ENCODE results near the gene ZMYND8.
"Not testable (repeated sequence)": the region's sequence is repeated elsewhere in the genome, so short reads cannot be mapped to it uniquely, and the experiment has no call there.

Gene ZMYND8

DNA sequence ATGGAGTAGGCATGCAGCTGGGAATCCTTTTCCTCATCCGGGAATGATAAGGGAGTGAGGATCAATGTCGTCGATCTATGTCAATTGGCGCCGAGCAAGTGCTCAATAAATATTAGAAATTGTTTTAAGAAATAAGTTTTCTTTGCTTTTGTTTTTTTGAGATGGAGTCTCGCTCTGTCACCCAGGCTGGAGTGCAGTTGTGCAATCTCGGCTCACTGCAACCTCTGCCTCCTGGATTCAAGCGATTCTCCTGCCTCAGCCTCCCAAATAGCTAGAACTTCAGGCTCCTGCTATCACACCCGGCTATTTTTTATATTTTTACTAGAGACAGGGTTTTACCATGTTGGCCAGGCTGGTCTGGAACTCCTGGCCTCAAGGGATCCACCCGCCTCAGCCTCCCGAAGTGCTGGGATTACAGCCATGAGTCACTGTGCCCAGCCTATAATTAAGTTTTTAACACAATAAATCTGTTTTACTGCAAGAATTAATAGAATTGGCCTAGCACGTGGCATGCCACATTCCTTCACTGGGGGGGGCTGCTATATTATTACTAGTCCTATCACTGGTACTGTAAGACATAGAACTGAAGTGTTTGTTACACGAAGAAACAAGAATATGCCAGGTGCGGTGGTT, 92.2 kb downstream of the ZMYND8 start:
- Mint-ChIP-seq H3K36me3 (peaks cover 21% of the 10 kb centered on the region), H3K4me1 (peaks cover 52% of the 10 kb centered on the region), H3K27ac (peak overlapping the region; percentile 84), H3K4me3 (peak overlapping the region; percentile 71)
- not testable (repeated sequence) for ATAC-seq (ENCODE audit: low read depth); DNase-seq (ENCODE audit: low spot score in 2 of 2); H3K27me3 Mint-ChIP-seq; H3K9me3 Mint-ChIP-seq

DNA sequence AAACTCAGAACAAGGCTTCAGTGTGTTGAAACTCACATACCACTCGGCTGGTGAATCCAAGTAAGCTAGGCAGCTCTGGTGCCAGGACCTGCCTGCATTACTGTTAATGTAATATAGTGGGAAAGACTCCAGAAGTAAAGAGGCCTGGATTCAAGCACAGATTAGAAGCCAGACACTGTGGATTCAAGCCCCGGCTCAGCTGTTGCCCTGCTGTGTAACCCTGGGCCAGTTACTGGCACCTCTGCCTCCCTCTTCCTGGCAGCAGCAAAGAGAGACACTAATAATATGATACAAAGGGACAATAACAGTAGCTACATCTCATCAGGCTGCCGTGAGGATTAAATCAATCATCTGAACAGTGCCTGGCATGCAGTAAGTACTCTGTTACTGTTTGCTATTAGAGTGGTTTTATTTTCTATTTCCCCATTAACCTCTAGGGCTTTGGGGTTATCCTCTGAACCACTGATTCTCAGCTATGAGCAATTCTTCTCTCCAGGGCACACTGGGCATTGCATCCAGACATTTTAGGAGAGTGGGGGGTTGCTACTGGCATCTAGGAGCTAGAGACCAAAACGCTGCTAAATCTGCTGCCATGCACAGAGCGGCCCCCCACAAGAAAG, 92.9 kb downstream of the ZMYND8 start:
- Mint-ChIP-seq H3K9me3 (no peaks in the 10 kb centered on the region), H3K27me3 (no peaks in the 10 kb centered on the region), H3K4me1 (peaks cover 58% of the 10 kb centered on the region), H3K4me3 (peak overlapping the region; percentile 71), H3K27ac (peak overlapping the region; percentile 84), H3K36me3 (peaks cover 24% of the 10 kb centered on the region)
- no peak for DNase-seq (ENCODE audit: low spot score in 2 of 2)
- peak; percentile 35 for ATAC-seq (ENCODE audit: low read depth)

DNA sequence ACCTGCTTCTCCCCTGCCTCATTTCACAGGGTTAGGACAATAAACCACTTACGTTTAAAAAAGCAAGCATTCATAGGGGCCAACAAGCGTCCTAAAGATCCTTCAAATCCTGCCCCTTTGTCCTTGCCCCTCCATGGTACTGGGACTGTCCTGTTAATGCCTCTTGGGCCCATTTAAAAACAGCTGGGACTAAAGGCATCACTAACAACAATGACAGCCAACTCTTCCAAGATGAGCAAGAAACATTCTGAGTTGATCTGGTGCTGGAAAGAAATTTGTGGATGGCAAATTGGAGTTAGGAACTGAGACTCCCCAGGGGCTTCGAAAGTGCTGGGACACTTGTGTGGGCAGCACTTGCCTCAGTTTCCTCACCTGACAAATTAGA, 93.4 kb downstream of the ZMYND8 start:
- no peaks in the 10 kb centered on the region for H3K9me3 Mint-ChIP-seq
- peak overlapping the region; percentile 71 for H3K4me3 Mint-ChIP-seq
- ATAC-seq (ENCODE audit: low read depth) (no peak), DNase-seq (ENCODE audit: low spot score in 2 of 2) (no peak)
- H3K4me1 Mint-ChIP-seq = peaks cover 59% of the 10 kb centered on the region
- H3K36me3 Mint-ChIP-seq = peaks cover 24% of the 10 kb centered on the region
- H3K27ac Mint-ChIP-seq = peak overlapping the region; percentile 84
- H3K27me3 Mint-ChIP-seq = no peaks in the 10 kb centered on the region

DNA sequence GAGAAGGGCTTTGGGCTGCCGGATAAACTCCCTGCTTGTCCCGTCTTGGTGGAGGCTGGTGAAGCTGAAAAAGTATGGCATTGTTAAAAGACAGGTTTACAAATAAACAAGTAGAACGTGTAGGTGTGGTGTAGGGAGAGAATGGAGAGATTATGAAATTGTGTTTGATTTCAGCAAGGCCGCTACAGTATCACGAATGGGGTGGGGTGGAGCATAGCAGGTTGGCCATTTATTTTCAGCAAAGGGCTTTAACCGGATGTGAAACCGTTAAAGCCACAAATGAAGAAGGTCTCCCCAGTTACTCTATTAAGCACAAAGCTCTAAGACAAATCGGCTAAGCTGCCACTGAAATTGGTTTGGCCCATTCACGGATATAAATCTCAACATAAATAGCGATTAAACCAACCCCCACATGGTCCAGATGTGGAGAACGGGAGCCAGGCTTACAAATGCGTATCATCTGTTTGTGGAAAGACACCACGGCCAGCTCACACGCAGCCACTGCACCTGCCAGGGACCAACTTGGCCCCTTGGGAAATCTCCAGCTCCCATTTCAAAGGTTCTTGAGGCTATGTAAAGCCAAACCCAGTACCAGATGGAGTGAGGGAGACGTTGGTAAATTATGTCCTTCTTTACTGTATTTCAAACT, 94.0 kb downstream of the ZMYND8 start:
- peak; percentile 82 for ATAC-seq (ENCODE audit: low read depth)
- Mint-ChIP-seq H3K4me3 (peak overlapping the region; percentile 71), H3K36me3 (peaks cover 22% of the 10 kb centered on the region), H3K9me3 (no peaks in the 10 kb centered on the region), H3K27ac (peak overlapping the region; percentile 84), H3K4me1 (peaks cover 58% of the 10 kb centered on the region), H3K27me3 (no peaks in the 10 kb centered on the region)
- DNase-seq (ENCODE audit: low spot score in 2 of 2) = peak; percentile 45 to 52

DNA sequence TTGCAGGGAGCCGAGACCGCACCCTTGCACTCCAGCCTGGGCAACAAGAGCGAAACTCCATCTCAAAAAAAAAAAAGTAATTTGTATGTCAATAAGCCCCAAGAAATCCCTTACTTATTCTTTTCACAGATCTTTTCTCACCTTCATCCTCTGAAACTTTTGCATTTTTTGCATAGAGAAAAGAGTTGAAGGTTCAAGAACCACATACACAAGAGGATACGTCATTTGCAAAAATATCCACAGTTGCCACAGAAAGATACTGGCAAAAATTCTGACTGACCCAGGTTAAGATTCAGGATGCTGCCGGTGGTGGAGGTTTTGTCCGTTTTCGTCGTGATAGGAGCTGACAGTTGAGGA, 94.5 kb downstream of the ZMYND8 start:
- H3K4me3 Mint-ChIP-seq = peak overlapping the region; percentile 71
- no peak for ATAC-seq (ENCODE audit: low read depth)
- H3K36me3 Mint-ChIP-seq = peaks cover 24% of the 10 kb centered on the region
- no peaks in the 10 kb centered on the region for H3K9me3 Mint-ChIP-seq
- H3K4me1 Mint-ChIP-seq = peaks cover 58% of the 10 kb centered on the region
- no peaks in the 10 kb centered on the region for H3K27me3 Mint-ChIP-seq
- peak overlapping the region; percentile 84 for H3K27ac Mint-ChIP-seq
- no peak for DNase-seq (ENCODE audit: low spot score in 2 of 2)

GRCh38 chr20:47261161-47261774, 95.2 kb downstream of the ZMYND8 start:
- H3K27me3 Mint-ChIP-seq; H3K9me3 Mint-ChIP-seq; ATAC-seq (ENCODE audit: low read depth); DNase-seq (ENCODE audit: low spot score in 2 of 2): not testable (repeated sequence)
- Mint-ChIP-seq H3K36me3 (peaks cover 23% of the 10 kb centered on the region), H3K4me1 (peaks cover 52% of the 10 kb centered on the region), H3K27ac (peak overlapping the region; percentile 84), H3K4me3 (peak overlapping the region; percentile 19)

DNA sequence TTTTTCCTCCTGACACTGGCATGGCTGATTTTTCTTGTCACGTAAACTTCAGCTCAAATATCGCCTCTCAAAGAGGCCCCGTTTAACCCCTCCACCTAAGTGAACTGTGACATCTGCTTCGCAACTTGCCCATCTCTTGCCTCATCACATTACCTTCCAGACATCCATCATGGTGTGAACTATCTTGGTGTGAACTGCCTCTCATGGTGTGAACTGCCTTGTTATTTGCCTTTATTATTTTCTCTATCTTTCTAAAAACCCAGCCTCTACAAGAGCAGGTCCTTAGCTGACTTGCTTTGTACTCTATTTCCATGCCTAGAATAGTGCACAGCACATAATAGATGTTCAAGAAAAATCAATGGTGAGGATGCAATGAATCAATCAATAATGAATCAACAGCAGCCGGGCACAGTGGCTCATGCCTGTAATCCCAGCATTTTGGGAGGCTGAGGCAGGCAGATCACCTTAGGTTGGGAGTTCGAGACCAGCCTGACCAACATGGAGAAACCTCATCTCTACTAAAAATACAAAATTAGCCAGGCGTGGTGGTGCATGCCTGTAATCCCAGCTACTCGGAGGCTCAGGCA, 95.9 kb downstream of the ZMYND8 start:
- Mint-ChIP-seq H3K36me3 (peaks cover 23% of the 10 kb centered on the region), H3K4me1 (peaks cover 49% of the 10 kb centered on the region), H3K27ac (peak overlapping the region; percentile 91), H3K4me3 (peak overlapping the region; percentile 0)
- not testable (repeated sequence) for H3K27me3 Mint-ChIP-seq; DNase-seq (ENCODE audit: low spot score in 2 of 2); ATAC-seq (ENCODE audit: low read depth); H3K9me3 Mint-ChIP-seq

- H3K36me3 Mint-ChIP-seq = peaks cover 25% of the 10 kb centered on the region
- peak overlapping the region; percentile 71 for H3K4me3 Mint-ChIP-seq
- DNase-seq (ENCODE audit: low spot score in 2 of 2) = peak in 1 of 2 donors; percentile 19
These were observed 97.5 kb downstream of the ZMYND8 start for GRCh38 chr20:47258745-47259695.

DNA sequence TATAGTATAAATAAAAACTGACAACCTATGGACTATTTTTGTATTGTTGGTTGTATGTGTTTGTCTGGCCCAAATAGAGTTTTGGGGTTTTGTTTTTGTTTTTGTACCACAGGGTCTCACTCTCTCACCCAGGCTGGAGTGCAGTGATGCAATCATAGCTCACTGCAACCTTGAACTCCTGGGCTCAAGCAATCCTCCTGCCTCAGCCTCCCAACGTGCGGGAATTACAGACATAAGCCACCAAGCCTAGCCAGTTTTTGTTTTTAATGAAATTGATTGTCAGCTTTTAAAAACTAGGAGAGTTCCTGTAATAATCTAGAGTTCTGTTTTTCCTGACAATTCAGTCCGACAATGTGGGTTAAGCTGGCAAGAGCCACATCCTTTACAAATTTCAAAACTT, 98.7 kb downstream of the ZMYND8 start:
- peaks cover 43% of the 10 kb centered on the region for H3K4me1 Mint-ChIP-seq

More at GRCh38 chr20:47258745-47259695, 97.5 kb downstream of the ZMYND8 start:
- H3K9me3 Mint-ChIP-seq = no peaks in the 10 kb centered on the region
- H3K27ac Mint-ChIP-seq = peak overlapping the region; percentile 91
- ATAC-seq (ENCODE audit: low read depth) = peak; percentile 51
- H3K27me3 Mint-ChIP-seq = no peaks in the 10 kb centered on the region
- H3K4me1 Mint-ChIP-seq = peaks cover 50% of the 10 kb centered on the region

DNA sequence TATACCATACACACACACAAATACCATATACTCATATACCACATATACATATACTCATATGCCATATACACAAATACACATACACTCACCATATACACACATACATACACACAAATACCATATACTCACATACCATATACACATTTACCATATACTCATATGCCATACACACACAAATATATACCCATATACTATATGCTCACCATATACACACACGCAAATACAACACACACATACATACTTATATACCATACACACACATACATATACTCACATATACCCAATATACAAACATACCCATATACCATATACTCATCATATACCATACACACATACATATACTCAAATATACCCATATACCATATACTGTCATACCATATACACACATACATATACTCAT, 99.2 kb downstream of the ZMYND8 start:
- Mint-ChIP-seq H3K27ac (peak overlapping the region; percentile 75), H3K36me3 (peaks cover 29% of the 10 kb centered on the region), H3K9me3 (no peaks in the 10 kb centered on the region), H3K4me1 (peaks cover 41% of the 10 kb centered on the region), H3K27me3 (no peaks in the 10 kb centered on the region), H3K4me3 (no peak overlapping the region)
- ATAC-seq (ENCODE audit: low read depth) (no peak), DNase-seq (ENCODE audit: low spot score in 2 of 2) (no peak)

More for the DNA sequence above, 98.7 kb downstream of the ZMYND8 start:
- DNase-seq (ENCODE audit: low spot score in 2 of 2) (no peak), ATAC-seq (ENCODE audit: low read depth) (no peak)
- no peaks in the 10 kb centered on the region for H3K9me3 Mint-ChIP-seq
- H3K27me3 Mint-ChIP-seq = no peaks in the 10 kb centered on the region
- peaks cover 29% of the 10 kb centered on the region for H3K36me3 Mint-ChIP-seq
- H3K4me3 Mint-ChIP-seq = no peak overlapping the region
- peak overlapping the region; percentile 91 for H3K27ac Mint-ChIP-seq

DNA sequence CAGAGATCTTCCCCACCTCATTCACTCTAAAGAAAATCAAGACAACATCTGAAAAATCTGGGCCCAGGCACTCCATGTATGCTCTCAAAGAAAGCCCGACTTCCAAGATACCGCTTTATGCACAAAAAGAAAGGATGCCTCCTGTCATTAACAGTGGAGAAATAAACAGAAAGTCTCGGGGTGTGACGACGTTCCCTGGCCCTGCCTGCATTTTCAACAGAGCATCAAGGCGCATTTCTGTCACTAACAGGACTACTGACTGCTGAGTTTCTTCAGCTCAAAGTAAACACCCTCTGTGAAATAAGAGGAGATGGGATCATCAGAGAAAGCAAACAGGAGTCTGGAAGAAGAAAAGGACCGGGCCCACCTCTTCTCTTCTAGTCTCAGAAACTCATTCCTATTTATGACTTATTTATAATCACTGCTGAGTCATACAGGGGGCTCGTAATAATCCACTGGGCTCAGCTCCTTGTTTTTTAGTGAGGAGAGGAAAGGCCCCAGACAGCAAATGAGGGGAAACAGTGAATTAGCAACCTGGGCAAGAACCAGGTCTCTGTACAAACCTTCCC, 99.7 kb downstream of the ZMYND8 start:
- DNase-seq (ENCODE audit: low spot score in 2 of 2) (no peak), ATAC-seq (ENCODE audit: low read depth) (no peak)
- Mint-ChIP-seq H3K9me3 (no peaks in the 10 kb centered on the region), H3K4me3 (no peak overlapping the region), H3K4me1 (peaks cover 37% of the 10 kb centered on the region), H3K27ac (peak overlapping the region; percentile 75), H3K27me3 (no peaks in the 10 kb centered on the region), H3K36me3 (peaks cover 29% of the 10 kb centered on the region)

- H3K4me1 Mint-ChIP-seq = peaks cover 17% of the 10 kb centered on the region
- H3K4me3 Mint-ChIP-seq = no peak overlapping the region
- DNase-seq (ENCODE audit: low spot score in 2 of 2) (no peak), ATAC-seq (ENCODE audit: low read depth) (no peak)
- no peaks in the 10 kb centered on the region for H3K9me3 Mint-ChIP-seq
- H3K36me3 Mint-ChIP-seq = peaks cover 18% of the 10 kb centered on the region
- H3K27me3 Mint-ChIP-seq = no peaks in the 10 kb centered on the region
- H3K27ac Mint-ChIP-seq = peak overlapping the region; percentile 45
These were observed 102.6 kb downstream of the ZMYND8 start for GRCh38 chr20:47253872-47254271.

DNA sequence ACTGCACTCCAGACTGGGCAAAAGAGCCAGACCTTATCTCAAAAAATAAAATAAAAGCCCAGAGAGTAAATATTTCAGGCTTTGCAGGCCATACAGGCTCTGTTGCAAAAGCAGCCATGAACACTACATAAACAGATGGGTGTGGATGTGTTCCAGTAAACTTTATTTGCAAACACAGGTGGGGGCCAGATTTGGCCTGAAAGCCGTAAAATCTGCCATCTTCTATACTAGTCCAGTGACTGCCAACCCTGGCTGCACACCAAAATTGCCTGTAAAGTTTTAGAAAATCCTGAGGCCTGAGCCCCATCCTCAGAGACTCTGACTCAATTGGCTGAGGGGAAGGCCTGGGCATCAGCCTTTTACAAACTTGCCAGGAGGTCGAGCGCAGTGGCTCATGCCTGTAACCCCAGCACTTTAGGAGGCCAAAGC, 103.6 kb downstream of the ZMYND8 start:
- H3K4me1 Mint-ChIP-seq = peaks cover 15% of the 10 kb centered on the region
- H3K9me3 Mint-ChIP-seq = no peaks in the 10 kb centered on the region
- no peaks in the 10 kb centered on the region for H3K27me3 Mint-ChIP-seq
- no peak for DNase-seq (ENCODE audit: low spot score in 2 of 2)
- no peak overlapping the region for H3K4me3 Mint-ChIP-seq
- ATAC-seq (ENCODE audit: low read depth) = no peak
- H3K27ac Mint-ChIP-seq = peak overlapping the region; percentile 45
- peaks cover 21% of the 10 kb centered on the region for H3K36me3 Mint-ChIP-seq
